ENCODE results near the gene RARRES1. TPM values are rescaled to one million over a fixed set of nuclear protein-coding genes. Genes with fewer than 3 reads are reported as not detected.

The RARRES1 gene
- total RNA-seq, 1 donor from 2014 or later = 0.95 TPM

- Mint-ChIP-seq H3K9me3 (ENCODE audit: low read depth) (peaks cover 3% of the 10 kb centered on the region), H3K27me3 (ENCODE audit: low read depth) (no peaks in the 10 kb centered on the region), H3K27ac (ENCODE audit: unreplicated experiment) (no peak overlapping the region), H3K36me3 (ENCODE audit: low read depth) (peaks cover 23% of the 10 kb centered on the region), H3K4me3 (ENCODE audit: unreplicated experiment) (no peak overlapping the region), H3K4me1 (ENCODE audit: low read depth) (peaks cover 67% of the 10 kb centered on the region)
- DNase-seq (ENCODE audit: low spot score) = no peak
- no peak for TF ChIP-seq CTCF (IDR thresholded peaks at IDR 0.05)
Observed at GRCh38 chr3:158710601-158711000, 21.7 kb downstream of the RARRES1 start.

- Mint-ChIP-seq H3K9me3 (ENCODE audit: low read depth) (peaks cover 3% of the 10 kb centered on the region), H3K4me1 (ENCODE audit: low read depth) (peaks cover 58% of the 10 kb centered on the region), H3K27me3 (ENCODE audit: low read depth) (no peaks in the 10 kb centered on the region), H3K4me3 (ENCODE audit: unreplicated experiment) (no peak overlapping the region), H3K36me3 (ENCODE audit: low read depth) (peaks cover 24% of the 10 kb centered on the region), H3K27ac (ENCODE audit: unreplicated experiment) (peak overlapping the region; percentile 77)
- TF ChIP-seq CTCF (IDR thresholded peaks at IDR 0.05) = no peak
- no peak for DNase-seq (ENCODE audit: low spot score)
Observed at GRCh38 chr3:158709666-158710083, 22.6 kb downstream of the RARRES1 start.

- no peak overlapping the region for H3K4me3 Mint-ChIP-seq (ENCODE audit: unreplicated experiment)
- DNase-seq (ENCODE audit: low spot score) = no peak
Observed at GRCh38 chr3:158703566-158703965, 28.7 kb downstream of the RARRES1 start.

GRCh38 chr3:158702815-158703481, 29.3 kb downstream of the RARRES1 start:
- Mint-ChIP-seq H3K4me3 (ENCODE audit: unreplicated experiment) (no peak overlapping the region), H3K9me3 (ENCODE audit: low read depth) (no peaks in the 10 kb centered on the region), H3K27me3 (ENCODE audit: low read depth) (no peaks in the 10 kb centered on the region), H3K36me3 (ENCODE audit: low read depth) (peaks cover 10% of the 10 kb centered on the region), H3K27ac (ENCODE audit: unreplicated experiment) (peak overlapping the region; percentile 77), H3K4me1 (ENCODE audit: low read depth) (peaks cover 34% of the 10 kb centered on the region)
- DNase-seq (ENCODE audit: low spot score) = no peak
- no peak for TF ChIP-seq CTCF (IDR thresholded peaks at IDR 0.05)

More at GRCh38 chr3:158703566-158703965, 28.7 kb downstream of the RARRES1 start:
- Mint-ChIP-seq H3K4me1 (ENCODE audit: low read depth) (peaks cover 34% of the 10 kb centered on the region), H3K27ac (ENCODE audit: unreplicated experiment) (peak overlapping the region; percentile 77), H3K9me3 (ENCODE audit: low read depth) (no peaks in the 10 kb centered on the region), H3K36me3 (ENCODE audit: low read depth) (peaks cover 14% of the 10 kb centered on the region), H3K27me3 (ENCODE audit: low read depth) (no peaks in the 10 kb centered on the region)
- TF ChIP-seq CTCF (IDR thresholded peaks at IDR 0.05) = no peak

- no peaks in the 10 kb centered on the region for H3K9me3 Mint-ChIP-seq (ENCODE audit: low read depth)
- peaks cover 34% of the 10 kb centered on the region for H3K4me1 Mint-ChIP-seq (ENCODE audit: low read depth)
- H3K36me3 Mint-ChIP-seq (ENCODE audit: low read depth) = peaks cover 6% of the 10 kb centered on the region
- peak overlapping the region; percentile 58 for H3K27ac Mint-ChIP-seq (ENCODE audit: unreplicated experiment)
- no peak for TF ChIP-seq CTCF (IDR thresholded peaks at IDR 0.05)
- no peak for DNase-seq (ENCODE audit: low spot score)
- no peak overlapping the region for H3K4me3 Mint-ChIP-seq (ENCODE audit: unreplicated experiment)
- H3K27me3 Mint-ChIP-seq (ENCODE audit: low read depth) = no peaks in the 10 kb centered on the region
Observed at GRCh38 chr3:158701420-158702065, 30.7 kb downstream of the RARRES1 start.

All from chondrocyte (in vitro differentiated cells).